ENCODE results near the gene TARS2. TPM values are rescaled to one million over a fixed set of nuclear protein-coding genes. Genes with fewer than 3 reads are reported as not detected.

Gene TARS2
- total and polyA plus RNA-seq, 2 of the 13 experiments (the other 11 are each of a cell fraction or from before 2014, with no cell fraction given), result 21.3 to 22.8 TPM

DNA sequence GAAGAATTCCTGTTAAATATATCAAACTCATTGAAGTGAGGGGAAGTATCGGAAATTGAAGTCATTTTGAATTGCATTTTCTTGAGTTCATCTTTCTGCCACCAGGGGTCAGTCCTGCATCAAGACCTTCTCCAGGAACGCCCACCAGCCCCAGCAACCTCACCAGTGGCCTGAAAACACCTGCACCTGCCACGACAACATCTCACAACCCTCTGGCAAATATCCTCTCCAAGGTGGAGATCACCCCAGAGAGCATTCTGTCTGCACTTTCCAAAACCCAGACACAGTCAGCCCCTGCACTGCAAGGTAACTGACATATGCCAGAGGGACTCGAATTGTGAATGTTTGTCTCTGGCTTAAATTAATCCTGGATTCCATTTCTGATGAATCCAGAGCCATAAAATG lies 22.8 kb upstream of the TARS2 start:
- Histone ChIP-seq H3K27ac (ENCODE audit: extremely low read length, insufficient read depth, low read length) (no peak overlapping the region), H3K36me3 (replicated peaks in 1 of 2; ENCODE audit: control insufficient read depth in 1 of 2, insufficient read depth in 2 of 2, low read length in 2 of 2) (peaks cover 6 to 26% of the 10 kb centered on the region in 2 experiments), H3K9ac (ENCODE audit: insufficient read depth, low read depth, low read length) (no peak overlapping the region), H3K4me3 (replicated peaks in 1 of 3; ENCODE audit: insufficient read depth in 1 of 3, low read depth in 2 of 3, low read length in 3 of 3) (no peak overlapping the region), H3K27me3 (ENCODE audit: control insufficient read depth in 1 of 2, insufficient read depth in 2 of 2, low read length in 2 of 2) (no peaks in the 10 kb centered on the region), H3K4me1 (ENCODE audit: insufficient read depth, low read length) (peaks cover 22% of the 10 kb centered on the region), H3K4me2 (ENCODE audit: low read depth, low read length) (no peak overlapping the region), H4K20me1 (ENCODE audit: insufficient read depth, low read length) (no peaks in the 10 kb centered on the region), H3K79me2 (ENCODE audit: insufficient read depth, low read length) (no peaks in the 10 kb centered on the region), H3K9me3 (ENCODE audit: low read length) (no peaks in the 10 kb centered on the region), H2AFZ (ENCODE audit: low read length) (no peak overlapping the region)
- intact Hi-C loops (cut with micrococcal nuclease; ENCODE audit: unreplicated experiment), result loop anchor here (1.0 kb wide), 1 partner anchor 68 kb away; no protein-coding TSS in a partner anchor
- in situ Hi-C loops (cut with HindIII; ENCODE audit: extremely low pct_ligation_motif_present, low pct_unique_long_range_greater_than_20kb), result no loop called here
- peak; percentile 81 for FAIRE-seq
- peak; percentile 67 for ATAC-seq
- TF ChIP-seq ZNF543 (CRISPR knock-in tag; IDR thresholded peaks at IDR 0.05) (0 out of 2 replicates have a peak, but pooled peaks have one; percentile 33), SAP130 (CRISPR knock-in tag; IDR thresholded peaks at IDR 0.05; ENCODE audit: low read depth) (peak; percentile 15; the same call in 1 of the 2 replicates), RAD21 (CRISPR knock-in tag; IDR thresholded peaks at IDR 0.05) (peak; percentile 82), ARID3A (IDR thresholded peaks at IDR 0.05; ENCODE audit: low read depth, low read length) (0 out of 2 replicates have a peak, but pooled peaks have one; percentile 32), SALL1 (CRISPR knock-in tag; IDR thresholded peaks at IDR 0.05) (peak; percentile 17; the same call in 1 of the 2 replicates), ZNF652 (CRISPR knock-in tag; IDR thresholded peaks at IDR 0.05; ENCODE audit: borderline replicate concordance, low read depth) (no peak), GATAD2A (CRISPR knock-in tag; IDR thresholded peaks at IDR 0.05) (peak; percentile 33; the same call in 1 of the 2 replicates), ZBTB7B (CRISPR knock-in tag; IDR thresholded peaks at IDR 0.05) (peak; percentile 30; the same call in 1 of the 2 replicates), KLF9 (CRISPR knock-in tag; IDR thresholded peaks at IDR 0.05; ENCODE audit: low read depth) (no peak), STAG1 (CRISPR knock-in tag; IDR thresholded peaks at IDR 0.05) (peak; percentile 91), TBL1XR1 (IDR thresholded peaks at IDR 0.05; ENCODE audit: borderline replicate concordance, low read length, partially characterized antibody) (no peak), SMC3 (IDR thresholded peaks at IDR 0.05; ENCODE audit: low read length) (peak; percentile 81), ZNF883 (CRISPR knock-in tag; IDR thresholded peaks at IDR 0.05; ENCODE audit: not compliant biosample characterization) (no peak), GLI4 (CRISPR knock-in tag; IDR thresholded peaks at IDR 0.05; ENCODE audit: borderline replicate concordance) (no peak)
- TF ChIP-seq, protein P1, sequence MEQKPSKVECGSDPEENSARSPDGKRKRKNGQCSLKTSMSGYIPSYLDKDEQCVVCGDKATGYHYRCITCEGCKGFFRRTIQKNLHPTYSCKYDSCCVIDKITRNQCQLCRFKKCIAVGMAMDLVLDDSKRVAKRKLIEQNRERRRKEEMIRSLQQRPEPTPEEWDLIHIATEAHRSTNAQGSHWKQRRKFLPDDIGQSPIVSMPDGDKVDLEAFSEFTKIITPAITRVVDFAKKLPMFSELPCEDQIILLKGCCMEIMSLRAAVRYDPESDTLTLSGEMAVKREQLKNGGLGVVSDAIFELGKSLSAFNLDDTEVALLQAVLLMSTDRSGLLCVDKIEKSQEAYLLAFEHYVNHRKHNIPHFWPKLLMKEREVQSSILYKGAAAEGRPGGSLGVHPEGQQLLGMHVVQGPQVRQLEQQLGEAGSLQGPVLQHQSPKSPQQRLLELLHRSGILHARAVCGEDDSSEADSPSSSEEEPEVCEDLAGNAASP (CRISPR knock-in tag; IDR thresholded peaks at IDR 0.05; ENCODE audit: borderline replicate concordance), result peak; percentile 14; the same call in 1 of the 2 replicates
- TF ChIP-seq, protein P2, sequence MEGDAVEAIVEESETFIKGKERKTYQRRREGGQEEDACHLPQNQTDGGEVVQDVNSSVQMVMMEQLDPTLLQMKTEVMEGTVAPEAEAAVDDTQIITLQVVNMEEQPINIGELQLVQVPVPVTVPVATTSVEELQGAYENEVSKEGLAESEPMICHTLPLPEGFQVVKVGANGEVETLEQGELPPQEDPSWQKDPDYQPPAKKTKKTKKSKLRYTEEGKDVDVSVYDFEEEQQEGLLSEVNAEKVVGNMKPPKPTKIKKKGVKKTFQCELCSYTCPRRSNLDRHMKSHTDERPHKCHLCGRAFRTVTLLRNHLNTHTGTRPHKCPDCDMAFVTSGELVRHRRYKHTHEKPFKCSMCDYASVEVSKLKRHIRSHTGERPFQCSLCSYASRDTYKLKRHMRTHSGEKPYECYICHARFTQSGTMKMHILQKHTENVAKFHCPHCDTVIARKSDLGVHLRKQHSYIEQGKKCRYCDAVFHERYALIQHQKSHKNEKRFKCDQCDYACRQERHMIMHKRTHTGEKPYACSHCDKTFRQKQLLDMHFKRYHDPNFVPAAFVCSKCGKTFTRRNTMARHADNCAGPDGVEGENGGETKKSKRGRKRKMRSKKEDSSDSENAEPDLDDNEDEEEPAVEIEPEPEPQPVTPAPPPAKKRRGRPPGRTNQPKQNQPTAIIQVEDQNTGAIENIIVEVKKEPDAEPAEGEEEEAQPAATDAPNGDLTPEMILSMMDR (CRISPR knock-in tag; IDR thresholded peaks at IDR 0.05), result peak; percentile 89
- TF ChIP-seq, protein P3, sequence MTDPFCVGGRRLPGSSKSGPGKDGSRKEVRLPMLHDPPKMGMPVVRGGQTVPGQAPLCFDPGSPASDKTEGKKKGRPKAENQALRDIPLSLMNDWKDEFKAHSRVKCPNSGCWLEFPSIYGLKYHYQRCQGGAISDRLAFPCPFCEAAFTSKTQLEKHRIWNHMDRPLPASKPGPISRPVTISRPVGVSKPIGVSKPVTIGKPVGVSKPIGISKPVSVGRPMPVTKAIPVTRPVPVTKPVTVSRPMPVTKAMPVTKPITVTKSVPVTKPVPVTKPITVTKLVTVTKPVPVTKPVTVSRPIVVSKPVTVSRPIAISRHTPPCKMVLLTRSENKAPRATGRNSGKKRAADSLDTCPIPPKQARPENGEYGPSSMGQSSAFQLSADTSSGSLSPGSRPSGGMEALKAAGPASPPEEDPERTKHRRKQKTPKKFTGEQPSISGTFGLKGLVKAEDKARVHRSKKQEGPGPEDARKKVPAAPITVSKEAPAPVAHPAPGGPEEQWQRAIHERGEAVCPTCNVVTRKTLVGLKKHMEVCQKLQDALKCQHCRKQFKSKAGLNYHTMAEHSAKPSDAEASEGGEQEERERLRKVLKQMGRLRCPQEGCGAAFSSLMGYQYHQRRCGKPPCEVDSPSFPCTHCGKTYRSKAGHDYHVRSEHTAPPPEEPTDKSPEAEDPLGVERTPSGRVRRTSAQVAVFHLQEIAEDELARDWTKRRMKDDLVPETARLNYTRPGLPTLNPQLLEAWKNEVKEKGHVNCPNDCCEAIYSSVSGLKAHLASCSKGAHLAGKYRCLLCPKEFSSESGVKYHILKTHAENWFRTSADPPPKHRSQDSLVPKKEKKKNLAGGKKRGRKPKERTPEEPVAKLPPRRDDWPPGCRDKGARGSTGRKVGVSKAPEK (CRISPR knock-in tag; IDR thresholded peaks at IDR 0.05; ENCODE audit: borderline replicate concordance), result no peak
- ChIA-PET CTCF (ENCODE audit: low intra/inter-chr PET ratio, low total read pairs) (interaction anchor here (0.7 to 4.8 kb wide), 8 partner anchors 21 to 348 kb away, joined by 3 to 20 read pairs (median 4); no protein-coding TSS in a partner anchor), POLR2A (no interaction called here)
- WGBS (ENCODE audit: low lambda C conversion rate), result 55% methylated on average over 4 of the region's 4 CpGs
- BruUV-seq (replicated peaks), result no TSS peak
- peak; percentile 51 for DNase-seq (ENCODE audit: low spot score)
